ENCODE results near the gene ADAMTS2. TPM values are rescaled to one million over a fixed set of nuclear protein-coding genes. Genes with fewer than 3 reads are reported as not detected.

Gene ADAMTS2
- total RNA-seq, 1 experiment from 2014 or later: 3.9 TPM

DNA sequence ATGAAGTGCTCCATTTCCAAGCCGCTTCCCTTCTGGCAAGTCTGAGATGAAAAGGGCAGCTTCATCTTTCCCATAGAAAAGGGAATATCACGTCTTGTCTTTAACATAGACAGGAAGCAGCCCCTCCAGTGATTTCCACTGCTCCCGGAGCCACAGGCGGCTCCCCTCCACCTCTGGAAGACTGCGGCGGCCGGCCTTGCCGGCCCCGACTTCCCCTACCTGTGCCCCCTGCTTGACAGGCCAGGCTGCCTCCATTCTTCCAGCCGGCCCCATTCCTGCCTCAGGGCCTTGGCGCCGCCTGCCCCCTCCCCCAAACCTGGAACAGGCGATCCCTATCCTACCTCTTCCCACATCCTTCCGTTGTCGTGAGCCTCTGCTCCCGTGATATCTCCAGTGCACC, 143.3 kb downstream of the ADAMTS2 start:
- ChIA-PET RAD21 (ENCODE audit: low non-redundant PET in 1 of 2, low total read pairs in 2 of 2, uncharacterized antibody in 2 of 2, unreplicated experiment in 2 of 2) (no interaction called here), POLR2A (no interaction called here), CTCF (no interaction called here)
- no peak overlapping the region for H3K4me3 ChIP-seq (replicated peaks in 1 of 2; ENCODE audit: low read depth in 1 of 2, low read length in 2 of 2)
- no peaks in the 10 kb centered on the region for H3K9me2 ChIP-seq (ENCODE audit: insufficient read depth)
- no peak overlapping the region for H3K27ac ChIP-seq (ENCODE audit: low read depth, low read length)
- H3K79me2 ChIP-seq (ENCODE audit: insufficient read depth, low read length): no peaks in the 10 kb centered on the region
- H3K9me3 ChIP-seq (ENCODE audit: control insufficient read depth in 1 of 2, insufficient read depth in 1 of 2, low read depth in 1 of 2, low read length in 2 of 2): no peaks in the 10 kb centered on the region
- no peaks in the 10 kb centered on the region for H4K20me1 ChIP-seq (ENCODE audit: insufficient read depth)
- no peak overlapping the region for H2AFZ ChIP-seq (ENCODE audit: low read depth, low read length, poor library complexity, severe bottlenecking)
- DNase-seq (ENCODE audit: low read depth, low spot score) (no peak), ATAC-seq (no peak)
- no TSS peak for BruUV-seq (replicated peaks)
- no peak overlapping the region for H3K4me2 ChIP-seq (ENCODE audit: low read length)
- no peak for TF ChIP-seq EZH2 (IDR thresholded peaks at IDR 0.05)
- TF ChIP-seq, protein P1, sequence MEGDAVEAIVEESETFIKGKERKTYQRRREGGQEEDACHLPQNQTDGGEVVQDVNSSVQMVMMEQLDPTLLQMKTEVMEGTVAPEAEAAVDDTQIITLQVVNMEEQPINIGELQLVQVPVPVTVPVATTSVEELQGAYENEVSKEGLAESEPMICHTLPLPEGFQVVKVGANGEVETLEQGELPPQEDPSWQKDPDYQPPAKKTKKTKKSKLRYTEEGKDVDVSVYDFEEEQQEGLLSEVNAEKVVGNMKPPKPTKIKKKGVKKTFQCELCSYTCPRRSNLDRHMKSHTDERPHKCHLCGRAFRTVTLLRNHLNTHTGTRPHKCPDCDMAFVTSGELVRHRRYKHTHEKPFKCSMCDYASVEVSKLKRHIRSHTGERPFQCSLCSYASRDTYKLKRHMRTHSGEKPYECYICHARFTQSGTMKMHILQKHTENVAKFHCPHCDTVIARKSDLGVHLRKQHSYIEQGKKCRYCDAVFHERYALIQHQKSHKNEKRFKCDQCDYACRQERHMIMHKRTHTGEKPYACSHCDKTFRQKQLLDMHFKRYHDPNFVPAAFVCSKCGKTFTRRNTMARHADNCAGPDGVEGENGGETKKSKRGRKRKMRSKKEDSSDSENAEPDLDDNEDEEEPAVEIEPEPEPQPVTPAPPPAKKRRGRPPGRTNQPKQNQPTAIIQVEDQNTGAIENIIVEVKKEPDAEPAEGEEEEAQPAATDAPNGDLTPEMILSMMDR (IDR thresholded peaks at IDR 0.05 in 2 of 3, conservative IDR thresholded peaks at IDR 0.05 in 1 of 3; ENCODE audit: borderline replicate concordance in 1 of 3, insufficient read depth in 1 of 3, low read depth in 2 of 3, low read length in 2 of 3): no peak
- TF ChIP-seq, protein P2, sequence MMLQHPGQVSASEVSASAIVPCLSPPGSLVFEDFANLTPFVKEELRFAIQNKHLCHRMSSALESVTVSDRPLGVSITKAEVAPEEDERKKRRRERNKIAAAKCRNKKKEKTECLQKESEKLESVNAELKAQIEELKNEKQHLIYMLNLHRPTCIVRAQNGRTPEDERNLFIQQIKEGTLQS (IDR thresholded peaks at IDR 0.05): no peak
- TF ChIP-seq TCF7L2 (IDR thresholded peaks at IDR 0.05; ENCODE audit: borderline replicate concordance, extremely low read depth, insufficient read depth, insufficient read length): no peak
- no peak for TF ChIP-seq EZH2phosphoT487 (IDR thresholded peaks at IDR 0.05; ENCODE audit: borderline replicate concordance)
- no peak for TF ChIP-seq ZNF274 (IDR thresholded peaks at IDR 0.05; ENCODE audit: low read depth, low read length)
- no peak for TF ChIP-seq RAD21 (IDR thresholded peaks at IDR 0.05; ENCODE audit: low read depth)
- no peak for TF ChIP-seq YY1 (IDR thresholded peaks at IDR 0.05; ENCODE audit: extremely low read depth, insufficient replicate concordance, low read depth, low read length)
- no peak for TF ChIP-seq EGR1 (IDR thresholded peaks at IDR 0.05; ENCODE audit: low read depth)
- TF ChIP-seq SIN3A (IDR thresholded peaks at IDR 0.05; ENCODE audit: low read depth): no peak
- no peak for TF ChIP-seq FOSL1 (IDR thresholded peaks at IDR 0.05; ENCODE audit: low read depth)
- no peak for TF ChIP-seq ELF1 (IDR thresholded peaks at IDR 0.05; ENCODE audit: borderline replicate concordance, low read depth)
- TF ChIP-seq ZFX (IDR thresholded peaks at IDR 0.05): no peak
- TF ChIP-seq, protein P3, sequence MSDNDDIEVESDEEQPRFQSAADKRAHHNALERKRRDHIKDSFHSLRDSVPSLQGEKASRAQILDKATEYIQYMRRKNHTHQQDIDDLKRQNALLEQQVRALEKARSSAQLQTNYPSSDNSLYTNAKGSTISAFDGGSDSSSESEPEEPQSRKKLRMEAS (IDR thresholded peaks at IDR 0.05): no peak
- TF ChIP-seq JUND (IDR thresholded peaks at IDR 0.05): no peak
- no peak for TF ChIP-seq SP1 (IDR thresholded peaks at IDR 0.05; ENCODE audit: low read depth)
- intact Hi-C loops (cut with micrococcal nuclease): no loop called here
- no peak overlapping the region for H3K9ac ChIP-seq (ENCODE audit: low read length)
- H3K36me3 ChIP-seq (ENCODE audit: control insufficient read depth in 1 of 2, insufficient read depth in 2 of 2, low read length in 2 of 2): no peaks in the 10 kb centered on the region
- no peaks in the 10 kb centered on the region for H3K27me3 ChIP-seq (ENCODE audit: insufficient read depth, low read length)
- no peaks in the 10 kb centered on the region for H3K4me1 ChIP-seq (ENCODE audit: control insufficient read depth in 1 of 2, insufficient read depth in 2 of 2, low read length in 2 of 2)

Data from HCT116 (cell line).